ENCODE results near the gene RAMACL.
"Not testable (repeated sequence)": the region's sequence is repeated elsewhere in the genome, so short reads cannot be mapped to it uniquely, and the experiment has no call there.

Gene RAMACL

GRCh38 chr6:166584853-166585429, 1.5 kb downstream of the RAMACL start:
- TF ChIP-seq, protein P1, sequence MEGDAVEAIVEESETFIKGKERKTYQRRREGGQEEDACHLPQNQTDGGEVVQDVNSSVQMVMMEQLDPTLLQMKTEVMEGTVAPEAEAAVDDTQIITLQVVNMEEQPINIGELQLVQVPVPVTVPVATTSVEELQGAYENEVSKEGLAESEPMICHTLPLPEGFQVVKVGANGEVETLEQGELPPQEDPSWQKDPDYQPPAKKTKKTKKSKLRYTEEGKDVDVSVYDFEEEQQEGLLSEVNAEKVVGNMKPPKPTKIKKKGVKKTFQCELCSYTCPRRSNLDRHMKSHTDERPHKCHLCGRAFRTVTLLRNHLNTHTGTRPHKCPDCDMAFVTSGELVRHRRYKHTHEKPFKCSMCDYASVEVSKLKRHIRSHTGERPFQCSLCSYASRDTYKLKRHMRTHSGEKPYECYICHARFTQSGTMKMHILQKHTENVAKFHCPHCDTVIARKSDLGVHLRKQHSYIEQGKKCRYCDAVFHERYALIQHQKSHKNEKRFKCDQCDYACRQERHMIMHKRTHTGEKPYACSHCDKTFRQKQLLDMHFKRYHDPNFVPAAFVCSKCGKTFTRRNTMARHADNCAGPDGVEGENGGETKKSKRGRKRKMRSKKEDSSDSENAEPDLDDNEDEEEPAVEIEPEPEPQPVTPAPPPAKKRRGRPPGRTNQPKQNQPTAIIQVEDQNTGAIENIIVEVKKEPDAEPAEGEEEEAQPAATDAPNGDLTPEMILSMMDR (conservative IDR thresholded peaks at IDR 0.05): no peak
- H3K27ac ChIP-seq: no peak overlapping the region

DNA sequence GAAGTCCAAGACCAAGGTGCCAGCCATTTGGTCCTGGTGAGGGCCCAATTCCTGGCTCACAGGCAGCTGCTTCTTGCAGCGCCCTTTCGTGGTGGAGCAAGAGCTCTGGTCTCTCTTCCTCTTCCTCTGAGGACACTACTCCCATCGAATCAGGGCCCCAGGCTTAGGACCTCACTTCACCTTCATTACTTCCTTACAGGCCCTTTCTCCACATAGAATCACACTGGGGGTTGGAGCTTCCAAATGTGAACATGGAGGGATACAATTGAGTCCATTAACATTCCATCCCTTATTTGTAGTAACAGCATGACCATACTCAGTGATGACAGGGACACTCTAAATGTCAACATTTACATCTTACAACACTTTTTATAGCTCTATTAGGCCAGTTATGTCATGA, 2.3 kb downstream of the RAMACL start:
- TF ChIP-seq, protein P1 (conservative IDR thresholded peaks at IDR 0.05): no peak

DNA sequence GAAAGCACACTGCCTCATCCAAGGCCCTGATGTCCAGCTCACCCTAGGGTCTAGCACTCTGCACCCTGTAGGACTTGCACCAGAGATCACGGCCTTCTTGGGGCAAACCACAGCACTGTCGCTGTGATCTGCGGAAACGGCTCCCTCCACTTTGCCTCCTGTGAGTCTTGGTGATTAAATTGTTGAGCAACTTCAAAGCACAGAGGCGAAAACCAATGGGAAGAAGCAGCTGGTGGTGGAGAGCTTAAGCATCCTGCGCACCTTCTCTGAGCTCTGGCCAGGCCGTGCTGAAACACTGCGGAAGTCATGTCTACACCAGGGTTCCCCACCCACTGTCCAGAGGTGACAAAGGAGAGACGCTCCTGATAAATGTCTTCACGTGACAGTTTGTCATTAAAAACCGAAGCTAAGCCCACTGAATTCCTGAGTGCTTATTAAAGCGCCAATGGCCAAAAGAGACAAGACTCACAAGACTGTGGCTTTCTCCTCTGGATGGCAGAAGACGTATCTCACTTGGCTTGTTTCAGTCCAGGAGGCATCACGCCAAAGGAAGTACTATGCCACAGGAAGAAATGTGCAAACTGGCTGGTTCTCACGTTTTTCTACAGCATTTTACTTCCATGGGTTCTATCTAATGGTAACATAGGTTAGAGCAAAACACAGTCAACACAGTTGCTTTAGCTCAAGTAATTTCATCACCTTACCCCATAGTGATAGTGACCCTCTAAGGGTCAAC, 3.1 kb downstream of the RAMACL start:
- H3K27ac ChIP-seq: no peak overlapping the region
- TF ChIP-seq, protein P1 (conservative IDR thresholded peaks at IDR 0.05): no peak

More for the DNA sequence above, 2.3 kb downstream of the RAMACL start:
- no peak overlapping the region for H3K27ac ChIP-seq

DNA sequence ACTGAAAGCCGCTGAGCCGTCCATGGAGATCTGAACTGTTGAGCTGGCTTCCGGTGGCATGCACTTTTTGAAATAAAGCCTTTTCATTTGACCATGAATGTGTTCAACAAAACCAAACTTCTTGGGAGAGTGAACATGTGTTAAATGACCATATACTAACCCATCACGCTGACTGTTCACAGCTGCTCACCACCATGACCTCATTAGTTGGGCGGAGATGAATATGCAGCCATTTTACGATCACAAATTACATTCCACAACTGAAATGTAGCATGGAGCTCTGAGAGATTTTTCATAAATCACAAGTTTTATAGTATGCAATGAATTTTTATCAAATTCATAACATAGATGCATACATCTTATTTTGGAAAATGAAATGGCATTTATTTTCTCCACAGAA, 4.2 kb downstream of the RAMACL start:
- no peak overlapping the region for H3K27ac ChIP-seq
- TF ChIP-seq, protein P1 (conservative IDR thresholded peaks at IDR 0.05): no peak

DNA sequence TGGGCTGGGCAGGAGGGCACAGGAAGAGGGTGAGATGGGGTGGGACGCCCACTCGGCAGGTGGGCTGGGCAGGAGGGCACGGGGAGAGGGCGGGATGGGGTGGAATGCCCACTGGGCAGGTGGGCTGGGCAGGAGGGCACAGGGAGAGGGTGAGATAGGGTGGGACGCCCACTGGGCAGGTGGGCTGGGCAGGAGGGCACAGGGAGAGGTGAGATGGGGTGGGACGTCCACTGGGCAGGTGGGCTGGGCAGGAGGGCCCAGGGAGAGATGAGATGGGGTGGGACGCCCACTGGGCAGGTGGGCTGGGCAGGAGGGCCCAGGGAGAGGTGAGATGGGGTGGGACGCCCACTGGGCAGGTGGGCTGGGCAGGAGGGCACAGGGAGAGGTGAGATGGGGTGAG, 4.7 kb downstream of the RAMACL start:
- not testable (repeated sequence) for H3K27ac ChIP-seq

GRCh38 chr6:166581091-166581511, 5.4 kb downstream of the RAMACL start:
- H3K27ac ChIP-seq: no peak overlapping the region
- TF ChIP-seq, protein P1 (conservative IDR thresholded peaks at IDR 0.05): no peak

- no peak overlapping the region for H3K27ac ChIP-seq
- TF ChIP-seq, protein P1 (conservative IDR thresholded peaks at IDR 0.05): no peak
Measured at GRCh38 chr6:166580076-166581050, 6.1 kb downstream of the RAMACL start.
